ENCODE measurements around the gene LMX1A.

- no peak for TF ChIP-seq MAFK (IDR thresholded peaks at IDR 0.05; ENCODE audit: partially characterized antibody)
- TF ChIP-seq, protein P1, sequence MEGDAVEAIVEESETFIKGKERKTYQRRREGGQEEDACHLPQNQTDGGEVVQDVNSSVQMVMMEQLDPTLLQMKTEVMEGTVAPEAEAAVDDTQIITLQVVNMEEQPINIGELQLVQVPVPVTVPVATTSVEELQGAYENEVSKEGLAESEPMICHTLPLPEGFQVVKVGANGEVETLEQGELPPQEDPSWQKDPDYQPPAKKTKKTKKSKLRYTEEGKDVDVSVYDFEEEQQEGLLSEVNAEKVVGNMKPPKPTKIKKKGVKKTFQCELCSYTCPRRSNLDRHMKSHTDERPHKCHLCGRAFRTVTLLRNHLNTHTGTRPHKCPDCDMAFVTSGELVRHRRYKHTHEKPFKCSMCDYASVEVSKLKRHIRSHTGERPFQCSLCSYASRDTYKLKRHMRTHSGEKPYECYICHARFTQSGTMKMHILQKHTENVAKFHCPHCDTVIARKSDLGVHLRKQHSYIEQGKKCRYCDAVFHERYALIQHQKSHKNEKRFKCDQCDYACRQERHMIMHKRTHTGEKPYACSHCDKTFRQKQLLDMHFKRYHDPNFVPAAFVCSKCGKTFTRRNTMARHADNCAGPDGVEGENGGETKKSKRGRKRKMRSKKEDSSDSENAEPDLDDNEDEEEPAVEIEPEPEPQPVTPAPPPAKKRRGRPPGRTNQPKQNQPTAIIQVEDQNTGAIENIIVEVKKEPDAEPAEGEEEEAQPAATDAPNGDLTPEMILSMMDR (IDR thresholded peaks at IDR 0.05) = no peak
- TF ChIP-seq POLR2A (IDR thresholded peaks at IDR 0.05; ENCODE audit: low read length) = no peak
Observed at GRCh38 chr1:165254376-165254775, 102.1 kb downstream of the LMX1A start.

All from A549 (cell line).